GM12801 (cell line): ENCODE measurements around the gene ERCC2.

Experiments
- TF ChIP-seq, protein P1 (sequence below): IDR thresholded peaks from one replicate; pipeline ENCODE4 v1.5.1; 2011; ENCODE audit warnings: control low read depth; ENCODE audit not compliant: insufficient read length; ENCODE audit errors: extremely low read depth

The ERCC2 gene

DNA sequence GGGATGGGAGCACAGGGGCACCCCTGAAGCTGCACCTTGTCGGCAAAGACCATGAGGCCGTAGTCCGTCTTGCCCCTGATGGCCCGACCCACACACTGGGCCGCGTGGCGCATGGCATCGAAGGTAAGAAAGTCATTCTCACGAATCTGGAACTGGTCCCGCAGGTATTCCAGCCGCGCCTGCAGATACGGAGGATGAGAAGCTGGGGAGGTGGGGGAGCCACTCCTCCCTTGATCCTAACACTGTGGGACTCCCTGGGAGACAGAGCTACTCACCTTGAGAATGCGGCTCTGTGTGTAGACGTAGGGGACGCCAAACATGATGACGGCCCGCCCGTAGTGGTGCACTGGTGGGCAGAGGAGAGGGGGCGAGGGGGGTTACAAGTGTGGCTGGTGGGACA, 17.9 kb downstream of the ERCC2 start:
- TF ChIP-seq, protein P1, sequence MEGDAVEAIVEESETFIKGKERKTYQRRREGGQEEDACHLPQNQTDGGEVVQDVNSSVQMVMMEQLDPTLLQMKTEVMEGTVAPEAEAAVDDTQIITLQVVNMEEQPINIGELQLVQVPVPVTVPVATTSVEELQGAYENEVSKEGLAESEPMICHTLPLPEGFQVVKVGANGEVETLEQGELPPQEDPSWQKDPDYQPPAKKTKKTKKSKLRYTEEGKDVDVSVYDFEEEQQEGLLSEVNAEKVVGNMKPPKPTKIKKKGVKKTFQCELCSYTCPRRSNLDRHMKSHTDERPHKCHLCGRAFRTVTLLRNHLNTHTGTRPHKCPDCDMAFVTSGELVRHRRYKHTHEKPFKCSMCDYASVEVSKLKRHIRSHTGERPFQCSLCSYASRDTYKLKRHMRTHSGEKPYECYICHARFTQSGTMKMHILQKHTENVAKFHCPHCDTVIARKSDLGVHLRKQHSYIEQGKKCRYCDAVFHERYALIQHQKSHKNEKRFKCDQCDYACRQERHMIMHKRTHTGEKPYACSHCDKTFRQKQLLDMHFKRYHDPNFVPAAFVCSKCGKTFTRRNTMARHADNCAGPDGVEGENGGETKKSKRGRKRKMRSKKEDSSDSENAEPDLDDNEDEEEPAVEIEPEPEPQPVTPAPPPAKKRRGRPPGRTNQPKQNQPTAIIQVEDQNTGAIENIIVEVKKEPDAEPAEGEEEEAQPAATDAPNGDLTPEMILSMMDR: no peak

DNA sequence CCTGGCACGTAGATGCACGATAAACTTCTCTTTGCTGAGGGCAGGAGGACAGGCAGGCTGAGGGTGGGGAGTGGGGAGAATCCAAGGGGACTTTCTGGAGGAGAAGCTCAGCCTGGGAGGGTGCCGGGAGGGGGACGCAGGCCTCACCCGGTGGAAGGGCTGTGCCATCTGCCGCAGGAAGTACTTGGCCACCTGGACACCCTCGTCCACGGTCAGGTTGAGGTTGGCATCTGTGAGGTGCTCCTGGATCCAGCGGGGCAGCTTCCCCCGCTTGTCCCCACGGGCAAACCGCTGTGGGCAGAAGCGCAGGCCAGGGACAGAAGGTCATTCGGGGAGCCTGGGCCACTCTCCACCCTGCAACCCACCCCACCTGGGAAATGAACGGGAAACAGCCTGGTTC, 18.3 kb downstream of the ERCC2 start:
- TF ChIP-seq, protein P1: no peak

DNA sequence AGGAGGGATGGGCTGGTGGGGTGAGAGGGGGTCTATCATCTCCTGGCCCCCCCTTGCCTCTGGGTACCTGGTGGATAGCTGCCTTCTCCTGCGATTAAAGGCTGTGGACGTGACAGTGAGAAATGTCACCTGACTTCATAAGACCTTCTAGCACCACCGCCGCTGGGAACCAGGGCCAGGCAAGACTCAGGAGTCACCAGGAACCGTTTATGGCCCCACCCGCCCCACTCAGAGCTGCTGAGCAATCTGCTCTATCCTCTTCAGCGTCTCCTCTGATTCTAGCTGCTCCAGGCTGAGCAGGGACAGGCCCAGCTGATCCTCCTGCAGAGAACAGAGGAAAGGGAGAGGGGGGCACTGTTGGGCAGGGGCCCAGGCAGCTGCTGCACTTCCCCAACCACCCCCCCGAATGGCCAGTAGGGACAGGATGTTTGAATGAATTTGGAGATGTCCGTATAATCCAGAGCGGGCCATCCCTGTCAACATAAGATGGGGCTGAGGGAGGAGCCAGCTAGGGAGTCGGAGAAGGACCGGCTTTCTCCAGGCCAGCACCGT, 18.9 kb downstream of the ERCC2 start:
- TF ChIP-seq, protein P1: no peak

- TF ChIP-seq, protein P1: no peak
Measured at GRCh38 chr19:45350477-45351058, 19.8 kb downstream of the ERCC2 start.

- TF ChIP-seq, protein P1: no peak
Measured at GRCh38 chr19:45349430-45349941, 20.9 kb downstream of the ERCC2 start.

DNA sequence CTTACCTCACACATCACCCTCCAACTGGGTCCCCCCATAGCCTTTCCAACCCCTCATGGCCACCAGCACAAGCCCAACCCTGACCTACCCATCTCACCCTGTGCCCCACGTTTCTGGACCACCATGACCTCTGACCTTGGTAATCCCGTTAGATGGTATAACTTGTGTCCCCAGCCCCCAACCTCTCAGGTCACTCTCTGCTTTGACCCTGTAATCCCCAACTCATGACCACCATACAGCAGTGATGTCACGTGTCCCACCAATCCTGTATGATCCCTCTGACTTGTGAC, 21.3 kb downstream of the ERCC2 start:
- TF ChIP-seq, protein P1: no peak

DNA sequence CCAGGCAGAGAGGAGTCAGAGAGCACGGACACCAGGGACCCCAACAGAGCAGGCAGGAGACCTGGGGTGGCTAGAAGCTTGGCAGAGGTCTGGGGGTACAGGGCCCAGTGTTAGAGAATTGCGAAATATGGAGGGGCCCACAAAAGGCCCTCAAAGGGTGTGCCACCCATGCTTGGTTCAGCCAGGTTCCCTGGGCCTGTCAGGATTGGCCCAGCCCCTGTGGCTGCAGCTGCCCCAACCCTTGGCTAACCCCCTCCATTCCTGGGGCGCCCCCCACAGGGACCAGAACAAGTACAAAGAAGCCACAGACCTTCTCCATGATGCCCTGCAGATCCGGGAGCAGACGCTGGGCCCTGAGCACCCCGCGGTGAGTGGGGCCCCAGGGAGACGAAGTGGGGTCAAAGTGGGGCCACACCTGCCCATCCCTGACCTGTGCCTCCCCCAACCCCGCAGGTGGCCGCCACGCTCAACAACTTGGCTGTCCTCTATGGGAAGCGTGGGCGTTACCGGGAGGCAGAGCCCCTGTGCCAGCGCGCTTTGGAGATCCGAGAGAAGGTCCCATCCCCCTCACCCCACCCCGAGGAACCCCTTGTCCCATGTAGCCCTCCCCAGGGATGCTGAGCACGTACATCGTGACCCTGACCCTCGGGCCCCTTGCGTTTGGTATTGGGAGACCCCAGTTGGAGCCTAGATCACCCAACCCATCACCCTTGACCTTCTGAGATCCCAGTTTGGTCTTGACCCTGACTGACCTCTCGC, 21.8 kb downstream of the ERCC2 start:
- TF ChIP-seq, protein P1: no peak
